Pons (tissue), 1 donor: ENCODE data around the gene DST.

Experiments
- DNase-seq: peaks from one replicate; pipeline ENCODE4 v3.0.0-alpha.2; 2016; ENCODE audit warnings: low spot score

The DST gene

DNA sequence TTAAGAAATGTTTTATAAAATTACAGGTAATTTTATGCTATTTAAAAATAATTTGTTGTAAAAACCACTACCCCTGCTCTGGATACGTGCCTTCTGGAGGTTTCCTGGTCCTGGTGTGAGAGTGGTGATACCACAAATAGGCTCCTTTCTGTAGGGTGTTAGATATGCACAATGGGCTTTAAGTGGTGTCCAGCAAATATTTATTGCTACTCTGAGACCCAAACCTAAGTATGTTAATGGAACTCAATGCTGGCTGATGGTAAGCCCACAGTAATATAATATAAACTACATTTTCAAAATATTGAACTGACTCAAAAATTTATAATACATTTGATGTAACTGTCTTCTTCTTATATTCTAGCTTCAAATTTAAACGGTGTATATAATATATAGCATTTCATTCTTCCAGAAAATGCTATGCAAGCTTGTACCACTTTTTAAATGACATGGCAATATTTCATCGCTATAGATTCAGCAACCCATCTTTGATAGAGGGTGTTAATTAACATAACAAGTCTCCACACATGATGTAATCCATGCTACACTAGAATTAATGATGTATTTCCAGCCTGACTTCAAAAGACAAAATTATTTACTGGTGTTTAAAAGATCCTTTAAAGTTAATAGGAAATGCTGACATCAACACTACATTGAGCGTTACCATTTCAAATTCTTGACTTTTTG is 161.9 kb downstream of the DST start:
- DNase-seq = no peak

GRCh38 chr6:56480246-56480645 is 162.4 kb downstream of the DST start:
- no peak for DNase-seq

- no peak for DNase-seq
Measured at GRCh38 chr6:56479381-56479780, 163.3 kb downstream of the DST start.

DNA sequence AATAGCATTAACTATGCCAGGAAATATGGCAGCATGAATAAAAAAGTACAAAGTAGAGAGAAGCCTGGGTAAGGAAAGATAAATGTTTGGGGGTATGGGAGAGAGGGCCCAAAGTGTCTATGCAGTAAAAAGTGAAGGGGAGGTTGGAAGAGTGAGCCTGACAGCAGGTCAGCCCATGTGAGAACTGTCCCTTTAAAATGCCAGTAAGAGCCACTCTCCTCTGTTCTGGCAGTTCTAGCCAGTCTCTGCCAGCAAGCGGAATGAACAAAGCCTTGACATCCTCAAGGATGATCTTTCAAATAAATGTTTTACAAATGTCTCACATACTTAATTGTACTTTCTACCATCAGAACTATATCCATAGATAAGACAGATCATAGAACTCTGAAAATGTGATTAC is 164.5 kb downstream of the DST start:
- DNase-seq = no peak

- peak; percentile 59 for DNase-seq
Measured at GRCh38 chr6:56477241-56477640, 165.4 kb downstream of the DST start.

GRCh38 chr6:56475736-56476457 is 166.8 kb downstream of the DST start:
- DNase-seq = no peak

GRCh38 chr6:56474532-56474931 is 168.2 kb downstream of the DST start:
- DNase-seq = no peak

- no peak for DNase-seq
Measured at GRCh38 chr6:56463443-56463842, 179.2 kb downstream of the DST start.

GRCh38 chr6:56459030-56459805 is 183.5 kb downstream of the DST start:
- DNase-seq = no peak

- DNase-seq = no peak
Measured at GRCh38 chr6:56458324-56458884, 184.3 kb downstream of the DST start.

GRCh38 chr6:56456785-56457184 is 185.9 kb downstream of the DST start:
- DNase-seq = no peak

DNA sequence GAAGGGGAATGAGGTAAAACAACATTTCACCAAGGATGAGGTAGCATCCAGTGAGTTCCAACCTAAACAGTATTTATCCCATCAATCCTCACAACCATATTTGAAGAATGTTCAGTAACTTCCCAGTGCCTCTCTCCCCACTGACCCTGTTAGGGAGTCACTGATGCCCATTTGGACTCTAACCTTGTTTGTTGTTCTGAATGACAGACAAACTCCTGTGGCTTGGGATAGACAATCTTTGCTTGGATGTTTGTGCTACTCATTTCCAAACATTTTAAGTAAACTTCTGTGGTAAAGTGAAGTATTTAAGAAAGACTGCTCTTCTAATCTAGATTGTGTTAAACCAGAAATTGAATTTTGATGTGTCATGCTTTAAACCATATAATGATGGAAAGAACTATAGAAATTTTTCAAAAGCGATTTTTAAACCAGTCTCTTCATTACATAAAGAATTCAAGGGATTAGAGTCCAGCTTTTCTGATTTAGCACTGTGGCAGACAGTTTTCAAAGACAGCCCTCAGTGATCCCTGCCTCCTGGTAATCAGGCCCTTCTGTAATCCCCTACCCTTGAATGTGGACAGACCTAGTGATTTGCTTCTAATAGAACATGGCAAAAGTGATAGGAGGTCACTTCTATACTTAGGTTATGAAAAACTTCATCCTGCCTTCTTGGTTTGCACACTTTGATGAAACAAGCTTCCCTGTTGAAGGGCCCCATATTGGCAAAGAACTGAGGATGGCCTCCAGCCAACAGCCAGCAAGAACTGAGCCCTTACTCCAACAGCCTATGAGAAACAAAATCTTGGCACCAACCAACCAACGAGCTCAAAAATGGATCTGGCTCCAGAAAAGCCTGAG is 191.6 kb downstream of the DST start:
- DNase-seq = peak; percentile 30

- no peak for DNase-seq
Measured at GRCh38 chr6:56450376-56450775, 192.3 kb downstream of the DST start.

GRCh38 chr6:56448046-56448445 is 194.6 kb downstream of the DST start:
- no peak for DNase-seq

- no peak for DNase-seq
Measured at GRCh38 chr6:56445818-56446217, 196.9 kb downstream of the DST start.

DNA sequence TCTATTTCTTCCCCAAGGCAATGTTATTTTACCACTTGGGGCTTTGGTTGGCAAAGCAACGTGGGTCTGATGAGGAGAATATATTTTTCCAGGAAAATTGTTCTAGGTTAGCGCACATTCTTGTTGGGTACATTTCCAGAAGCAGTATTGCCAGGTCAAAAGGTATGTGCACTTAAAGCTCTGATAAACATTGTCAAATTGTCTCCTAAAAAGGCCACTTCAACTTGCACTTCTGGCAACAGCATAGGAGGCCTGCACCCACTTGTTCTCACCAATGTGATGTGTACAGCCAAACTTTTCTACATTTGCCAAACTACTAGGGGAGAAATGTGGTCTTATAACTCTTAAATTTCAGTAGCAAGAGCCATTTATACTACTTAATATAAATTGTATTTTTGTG is 197.8 kb downstream of the DST start:
- DNase-seq = no peak

DNA sequence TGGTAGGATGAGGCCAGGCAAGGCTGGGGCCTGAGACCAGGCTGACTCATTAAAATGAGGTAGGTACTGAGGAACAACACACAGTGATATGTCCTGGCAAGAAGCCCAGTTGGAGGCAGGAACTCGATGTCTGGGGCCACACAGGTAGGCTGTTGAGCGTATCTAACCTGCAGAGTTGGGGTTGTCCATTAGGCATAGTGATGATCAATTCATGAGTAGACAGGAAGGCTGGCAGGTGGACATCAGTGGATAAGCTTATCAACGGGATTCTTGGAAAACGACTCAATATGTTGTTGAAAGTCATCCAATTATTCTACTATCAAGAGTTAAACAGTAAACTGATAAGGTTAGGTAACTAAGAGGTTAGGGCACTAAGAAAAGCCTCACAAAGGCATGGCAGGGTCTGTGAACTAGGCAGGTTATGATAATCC is 202.1 kb downstream of the DST start:
- no peak for DNase-seq

GRCh38 chr6:56437171-56437900 is 205.4 kb downstream of the DST start:
- DNase-seq = no peak

DNA sequence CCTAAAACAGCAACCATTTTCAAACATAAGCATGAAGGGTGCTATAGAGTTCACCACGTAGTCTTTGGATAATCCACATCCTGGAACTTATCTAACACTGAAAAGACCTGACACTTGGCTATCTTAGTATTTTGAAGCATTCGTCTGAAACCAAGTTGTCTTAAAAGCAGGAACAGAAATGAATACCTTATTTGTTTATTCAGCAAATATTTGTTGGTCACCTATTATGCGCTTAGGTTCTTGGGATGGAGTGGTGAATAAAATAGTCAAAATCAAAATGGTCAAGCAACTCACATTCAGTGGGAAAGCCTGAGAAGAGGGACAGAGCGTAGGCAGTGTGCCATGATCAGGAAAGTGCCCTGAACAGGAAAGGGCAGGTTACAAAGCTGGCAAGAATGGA is 206.9 kb downstream of the DST start:
- no peak for DNase-seq

DNA sequence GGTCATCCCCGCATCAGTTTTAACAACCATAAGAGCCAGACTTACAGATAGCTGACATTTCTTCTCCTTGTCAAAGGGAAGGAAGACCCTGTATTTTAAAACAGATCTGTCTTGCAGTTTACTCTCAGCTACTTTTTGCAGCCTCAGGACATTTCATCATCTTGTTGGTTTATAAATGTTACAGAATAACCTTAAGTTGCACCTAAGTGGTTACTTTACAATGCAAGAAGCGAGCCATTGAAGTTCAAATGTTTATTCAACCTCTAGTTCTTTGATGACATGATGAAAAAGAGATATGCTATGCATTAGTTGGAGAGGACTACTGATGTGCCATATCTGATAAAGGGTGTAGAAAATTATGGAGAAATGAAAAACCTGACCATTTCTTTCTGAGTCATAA is 207.4 kb downstream of the DST start:
- no peak for DNase-seq

GRCh38 chr6:56434606-56435005 is 208.1 kb downstream of the DST start:
- DNase-seq = no peak
